HG02840 (cell line): Measurements from ENCODE around the gene LCAT.
"Not testable (repeated sequence)": the region's sequence is repeated elsewhere in the genome, so short reads cannot be mapped to it uniquely, and the experiment has no call there.

Experiments
- ATAC-seq: cut with Tn5 transposase; IDR thresholded peaks from one replicate; pipeline ENCODE4 v1.9.1; 2021; ENCODE audit warnings: mild to moderate bottlenecking, moderate library complexity, moderate number of reproducible peaks; ENCODE audit not compliant: unreplicated experiment, low FRiP score

Gene LCAT

DNA sequence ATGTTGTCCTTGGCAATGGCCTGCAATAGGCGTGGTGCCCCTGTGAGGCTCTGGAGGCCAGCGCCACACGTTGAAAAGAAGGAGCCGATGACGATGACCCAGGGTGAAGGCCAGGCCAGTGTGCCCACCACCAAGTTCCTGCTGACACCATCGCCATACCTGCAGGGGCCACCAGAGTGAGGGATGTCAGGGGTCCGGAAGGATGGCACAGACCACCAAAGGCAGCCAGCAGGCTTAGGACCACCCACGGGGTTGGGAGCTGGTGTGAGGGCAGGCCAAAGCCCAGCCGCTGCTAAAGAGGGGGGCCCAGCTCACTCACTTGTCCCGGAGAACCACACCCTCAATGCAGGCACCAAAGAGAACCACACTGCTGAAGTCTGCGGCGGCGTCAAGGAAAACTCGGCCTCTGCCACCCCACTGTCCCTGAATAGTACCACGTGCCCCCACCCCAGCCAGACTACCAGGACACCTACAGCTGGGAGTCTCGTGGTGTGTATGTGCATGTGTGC, 6.5 kb upstream of the LCAT start:
- ATAC-seq, result no peak

DNA sequence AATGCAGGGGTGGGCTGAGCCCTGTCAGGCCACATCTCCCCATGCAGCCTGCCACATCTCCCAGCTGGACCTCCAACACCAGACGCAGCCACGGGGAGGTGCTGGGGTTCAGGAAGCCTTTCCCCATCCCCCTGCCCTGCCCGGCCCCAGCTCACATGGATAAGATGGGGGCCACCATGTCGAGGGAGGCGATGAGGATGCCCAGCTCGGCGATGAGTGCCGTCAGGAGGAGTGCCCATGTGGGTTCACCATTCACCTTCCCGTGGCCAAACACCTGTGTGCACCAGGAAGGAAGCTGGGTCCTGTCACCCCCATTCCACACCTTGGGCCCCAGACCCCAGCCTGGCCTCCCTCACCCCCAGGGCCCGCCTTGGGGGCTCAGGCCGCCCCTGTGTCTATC, 5.7 kb upstream of the LCAT start:
- no peak for ATAC-seq

DNA sequence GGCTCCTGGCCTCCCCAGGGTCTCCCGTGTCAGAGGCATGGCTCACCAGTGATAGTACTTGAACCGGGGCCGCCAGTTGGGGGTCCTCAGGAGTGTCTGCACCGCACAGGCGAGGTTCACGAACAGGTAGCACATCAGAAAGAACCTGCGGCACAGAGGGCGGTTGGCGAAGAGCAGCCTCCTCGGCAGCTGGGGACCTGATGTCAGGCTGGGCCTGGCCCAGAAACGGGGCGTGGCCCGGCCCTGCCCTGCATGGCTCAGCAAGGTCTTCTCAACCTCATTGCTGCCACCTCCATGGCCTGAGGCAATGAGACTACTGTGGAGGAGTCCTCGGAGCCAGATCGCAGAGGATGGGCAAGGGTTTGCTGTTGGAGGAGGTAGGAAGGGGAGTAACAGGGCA, 4.1 kb upstream of the LCAT start:
- ATAC-seq, result no peak

- no peak for ATAC-seq
These were observed 3.1 kb upstream of the LCAT start for GRCh38 chr16:67946966-67947558.

DNA sequence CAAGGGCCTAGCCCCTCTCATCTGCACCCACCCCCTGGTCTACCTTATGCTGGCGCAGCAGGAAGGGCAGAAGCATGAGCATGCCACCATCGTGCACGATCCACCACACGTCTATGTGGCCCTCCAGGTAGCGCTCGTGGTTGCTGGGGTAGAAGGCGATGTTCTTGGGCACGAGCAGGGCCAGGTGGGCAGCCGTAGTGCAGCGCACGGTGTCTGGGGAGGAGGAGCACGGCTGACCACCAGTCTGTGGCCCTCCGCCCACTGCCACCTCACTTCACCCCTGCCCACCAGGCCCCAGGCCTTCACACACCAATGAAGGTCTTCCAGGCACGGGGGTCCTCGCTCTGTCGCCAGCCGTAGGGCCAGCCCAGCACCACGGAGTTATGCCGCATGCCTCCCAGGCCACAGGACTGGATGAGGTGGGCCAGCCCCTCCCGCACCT, 2.2 kb upstream of the LCAT start:
- no peak for ATAC-seq

GRCh38 chr16:67945392-67945933, 1.5 kb upstream of the LCAT start:
- no peak for ATAC-seq

- no peak for ATAC-seq
These were observed 921 bp upstream of the LCAT start for GRCh38 chr16:67944690-67945391.

- no peak for ATAC-seq
These were observed 683 bp downstream of the LCAT start for GRCh38 chr16:67943256-67943618.

GRCh38 chr16:67942510-67943255, 1.2 kb downstream of the LCAT start:
- no peak for ATAC-seq

- ATAC-seq, result no peak
These were observed 1.8 kb downstream of the LCAT start for GRCh38 chr16:67942200-67942509.

- ATAC-seq, result no peak
These were observed 2.3 kb downstream of the LCAT start for GRCh38 chr16:67941469-67942199.

DNA sequence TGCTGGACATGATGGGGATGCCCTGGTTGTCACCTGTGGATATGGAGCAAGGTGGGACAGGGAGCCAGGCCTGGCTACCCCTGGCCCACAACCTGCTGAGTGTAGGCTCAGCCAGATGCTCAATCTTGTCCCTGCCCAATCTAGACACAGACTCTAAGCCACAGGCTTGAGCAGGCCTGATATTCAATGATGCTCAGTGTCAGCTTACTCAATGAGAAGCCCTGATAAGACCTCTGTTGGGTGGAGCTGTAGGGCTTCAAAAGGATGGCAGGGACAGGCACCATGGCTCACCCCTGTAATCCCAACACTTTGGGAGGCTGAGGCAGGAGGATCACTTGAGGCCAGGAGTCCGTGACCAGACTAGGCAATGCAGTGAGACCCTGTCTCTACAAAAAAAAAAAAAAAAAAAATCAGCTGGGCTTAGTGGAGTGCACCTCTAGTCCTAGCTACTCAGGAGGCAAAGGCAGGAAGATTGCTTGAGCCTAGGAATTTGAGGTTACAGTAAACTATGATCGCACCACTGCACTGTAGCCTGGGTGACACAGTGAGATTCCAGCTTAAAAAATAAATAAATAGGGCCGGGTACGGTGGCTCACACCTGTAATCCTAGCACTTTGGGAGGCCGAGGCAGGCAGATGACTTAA, 3.4 kb downstream of the LCAT start:
- ATAC-seq, result no peak

DNA sequence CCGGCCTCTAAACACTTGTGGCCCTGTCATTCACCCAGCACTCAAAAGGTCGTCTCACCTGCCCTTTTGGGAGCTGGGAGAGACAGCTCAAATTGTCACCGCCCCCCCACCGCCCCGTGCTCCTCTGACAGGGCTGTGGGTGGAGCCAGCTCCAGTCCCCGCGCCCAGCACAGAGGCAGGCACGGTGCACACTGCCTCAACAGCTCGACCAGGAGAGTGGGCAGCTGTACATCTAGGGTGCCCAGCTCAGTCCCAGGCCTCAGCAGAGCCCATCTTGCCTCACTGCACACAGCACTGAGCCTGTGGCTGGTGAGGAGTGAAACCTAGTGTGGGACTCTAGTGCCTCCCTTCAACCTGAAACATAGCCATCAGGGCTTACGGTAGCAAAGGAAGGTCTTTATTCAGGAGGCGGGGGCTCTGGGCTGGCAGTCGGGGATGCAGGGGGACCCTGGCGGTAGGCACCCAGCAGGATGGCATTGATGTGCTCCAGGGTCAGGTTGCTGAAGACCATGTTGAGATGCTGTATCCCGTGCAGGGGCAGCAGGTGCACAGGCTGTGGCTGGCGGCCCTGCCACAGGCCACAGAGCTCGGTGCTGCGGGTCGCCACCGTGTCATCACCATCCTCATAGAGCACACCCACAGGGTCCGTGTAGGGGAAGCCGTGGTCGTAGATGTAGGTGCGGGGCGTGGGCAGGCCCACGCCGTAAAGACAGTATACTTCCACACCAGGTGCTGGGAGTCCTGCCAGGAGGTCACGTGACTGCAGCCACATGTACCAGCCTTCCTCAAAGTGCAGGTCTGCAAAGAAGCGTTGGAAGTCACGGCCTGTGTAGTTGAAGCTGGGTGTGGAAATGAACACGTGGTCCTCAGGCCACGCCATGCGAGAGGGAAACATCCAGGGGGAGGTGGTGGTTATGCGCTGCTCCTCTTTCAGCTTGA, 4.1 kb downstream of the LCAT start:
- no peak for ATAC-seq

DNA sequence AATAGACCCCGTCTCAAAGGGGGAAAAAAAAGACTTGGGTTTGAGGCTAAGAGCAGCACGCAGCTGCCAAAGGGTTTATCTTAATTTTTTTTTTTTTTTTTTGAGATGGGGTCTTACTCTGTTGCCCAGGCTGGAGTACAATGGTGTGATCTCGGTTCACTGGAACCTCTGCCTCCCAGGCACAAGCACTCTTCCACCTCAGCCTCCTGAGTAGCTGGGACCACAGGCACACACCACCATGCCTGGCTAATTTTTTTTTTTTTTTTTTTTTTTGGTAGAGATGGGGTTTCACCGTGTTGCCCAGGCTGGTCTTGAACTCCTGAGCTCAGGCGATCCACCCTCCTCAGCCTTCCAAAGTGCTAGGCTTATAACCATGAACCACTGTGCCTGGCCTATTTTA, 6.2 kb downstream of the LCAT start:
- ATAC-seq, result not testable (repeated sequence)

GRCh38 chr16:67936880-67937605, 6.9 kb downstream of the LCAT start:
- no peak for ATAC-seq

DNA sequence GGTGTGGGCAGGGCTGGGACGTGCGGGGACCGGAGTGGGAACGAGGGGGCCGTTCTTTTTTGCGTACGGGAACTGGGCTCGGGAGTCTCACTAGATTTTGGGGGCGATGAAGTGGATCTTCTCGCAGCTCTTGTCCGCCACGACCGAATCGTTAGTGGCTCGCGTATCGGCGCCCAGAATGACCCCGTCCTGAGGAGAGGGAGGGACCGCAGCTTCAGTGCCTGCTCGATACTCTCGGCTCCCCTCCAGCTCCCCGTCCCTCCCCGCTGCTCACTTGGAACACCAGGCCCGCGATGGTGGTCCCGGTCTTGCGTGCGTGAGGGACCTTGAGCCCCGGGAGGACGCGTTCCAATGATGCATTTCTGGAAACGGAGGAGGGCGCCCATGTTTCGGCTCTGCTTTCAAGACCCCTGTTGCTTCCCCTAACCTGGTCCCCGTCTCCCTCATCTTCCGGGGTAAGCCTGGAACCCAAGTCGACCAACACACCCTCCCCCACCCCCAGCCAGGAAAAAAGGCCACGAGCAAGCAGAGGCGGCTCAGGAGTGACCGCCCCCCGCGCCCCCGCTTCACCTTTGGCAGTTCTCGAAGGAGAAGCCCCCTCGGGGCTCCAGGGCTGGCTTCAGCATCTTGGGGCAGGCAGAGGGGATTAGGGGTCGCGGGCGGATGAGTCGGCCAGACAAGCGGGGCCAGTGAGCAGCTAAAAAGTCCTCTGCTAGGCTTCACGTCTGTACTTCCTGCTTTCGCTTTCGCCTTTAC, 7.6 kb downstream of the LCAT start, which contains the start of gene PSMB10:
PSMB10 (minus strand) TSS at position 727 of the 756 bp plus-strand sequence; CDS start at position 626, 101 bp downstream.
- peak; percentile 6 for ATAC-seq

DNA sequence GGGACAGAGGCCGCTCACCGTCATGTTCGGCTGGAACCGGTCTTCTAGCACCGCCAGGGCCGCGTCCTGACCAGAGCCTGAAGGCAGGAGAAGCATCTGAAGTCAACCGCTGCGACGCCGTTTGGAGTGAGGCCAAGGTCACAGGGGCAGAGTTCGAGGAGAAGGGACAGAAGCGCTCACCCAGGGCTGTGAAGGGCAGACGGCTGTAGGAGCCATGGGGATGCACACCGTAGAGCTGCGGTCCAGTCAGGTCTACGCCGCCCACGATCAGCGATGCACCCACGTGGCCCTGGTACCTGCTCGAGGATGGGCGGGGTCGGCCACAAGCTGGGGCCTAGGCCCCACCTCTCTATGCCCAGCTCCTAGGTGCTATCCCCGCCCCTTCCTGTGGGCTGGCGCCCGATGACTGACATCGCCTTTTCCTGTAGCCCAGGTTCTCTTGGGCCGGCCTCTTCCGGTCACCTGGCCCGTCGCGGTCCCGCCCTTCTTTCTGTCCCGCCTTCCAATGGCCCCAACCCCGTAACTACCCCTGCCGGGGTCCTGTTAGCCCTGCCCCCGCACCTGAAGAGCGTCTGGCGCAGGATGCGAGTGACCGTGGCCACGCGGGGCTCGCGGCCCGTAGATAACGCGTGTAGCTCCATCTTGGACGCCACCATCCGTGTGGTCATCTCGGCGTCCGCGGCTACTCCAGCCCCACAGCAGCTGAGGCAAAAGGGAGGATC, 8.4 kb downstream of the LCAT start:
- ATAC-seq, result peak; percentile 90
